GM19099 (cell line): ENCODE data around the gene MYBL2.

ENCODE experiments used
- POLR2A ChIP-seq: IDR thresholded peaks from 3 replicates; pipeline ENCODE4 v1.6.1; 2011; ENCODE audit warnings: low read depth; ENCODE audit not compliant: insufficient read length; ENCODE audit errors: extremely low read depth

MYBL2 gene

GRCh38 chr20:43666376-43667328, at the start of gene MYBL2:
TSS of gene MYBL2 (plus strand) at chr20:43667114. CDS start at chr20:43667284, 170 bp downstream.
- peak; percentile 89 for TF ChIP-seq POLR2A

- TF ChIP-seq POLR2A = no peak
These were observed 35.3 kb upstream of the MYBL2 start for GRCh38 chr20:43631598-43631997.

GRCh38 chr20:43636429-43636828, 30.5 kb upstream of the MYBL2 start:
- no peak for TF ChIP-seq POLR2A

- no peak for TF ChIP-seq POLR2A
These were observed 24.4 kb upstream of the MYBL2 start for GRCh38 chr20:43642548-43642947.

- no peak for TF ChIP-seq POLR2A
These were observed 15.9 kb upstream of the MYBL2 start for GRCh38 chr20:43650997-43651525.

GRCh38 chr20:43653966-43654365, 12.9 kb upstream of the MYBL2 start:
- TF ChIP-seq POLR2A = no peak

- TF ChIP-seq POLR2A = no peak
These were observed 11.0 kb upstream of the MYBL2 start for GRCh38 chr20:43655937-43656336.

- no peak for TF ChIP-seq POLR2A
These were observed 8.7 kb upstream of the MYBL2 start for GRCh38 chr20:43658069-43658722.

GRCh38 chr20:43658723-43659419, 8.0 kb upstream of the MYBL2 start:
- no peak for TF ChIP-seq POLR2A

GRCh38 chr20:43662943-43663655, 3.8 kb upstream of the MYBL2 start:
- TF ChIP-seq POLR2A = no peak

- no peak for TF ChIP-seq POLR2A
These were observed 1.3 kb upstream of the MYBL2 start for GRCh38 chr20:43665466-43666176.

GRCh38 chr20:43667341-43668132, 623 bp downstream of the MYBL2 start:
- no peak for TF ChIP-seq POLR2A

GRCh38 chr20:43669332-43669731, 2.4 kb downstream of the MYBL2 start:
- TF ChIP-seq POLR2A = no peak
